Osteocyte (in vitro differentiated cells): ENCODE measurements around the gene ZFYVE9. TPM values are rescaled to one million over a fixed set of nuclear protein-coding genes. Genes with fewer than 3 reads are reported as not detected.
A peak's percentile ranks its signal among the peaks of the same experiment; 100 is the strongest.
"Not testable (repeated sequence)": the region's sequence is repeated elsewhere in the genome, so short reads cannot be mapped to it uniquely, and the experiment has no call there.

Experiments used
- DNase-seq: peaks from one replicate; pipeline ENCODE4 v3.0.0; 2021; ENCODE audit warnings: mixed read lengths; ENCODE audit not compliant: unreplicated experiment; ENCODE audit errors: extremely low spot score
- H3K27ac Mint-ChIP-seq: one replicate; pipeline ENCODE4 v1.8.0; 2021; ENCODE audit warnings: mild to moderate bottlenecking, mixed read lengths; ENCODE audit not compliant: unreplicated experiment
- H3K27me3 Mint-ChIP-seq: one replicate; pipeline ENCODE4 v1.8.0; 2021; ENCODE audit warnings: mixed read lengths; ENCODE audit not compliant: unreplicated experiment
- H3K36me3 Mint-ChIP-seq: one replicate; pipeline ENCODE4 v1.8.0; 2021; ENCODE audit warnings: mixed read lengths; ENCODE audit not compliant: unreplicated experiment
- H3K4me1 Mint-ChIP-seq: one replicate; pipeline ENCODE4 v1.8.0; 2021; ENCODE audit warnings: mixed read lengths; ENCODE audit not compliant: unreplicated experiment
- H3K4me3 Mint-ChIP-seq: one replicate; pipeline ENCODE4 v1.8.0; 2021; ENCODE audit warnings: mild to moderate bottlenecking, moderate library complexity, mixed read lengths; ENCODE audit not compliant: unreplicated experiment
- H3K9me3 Mint-ChIP-seq: one replicate; pipeline ENCODE4 v1.8.0; 2021; ENCODE audit warnings: mixed read lengths; ENCODE audit not compliant: unreplicated experiment
- total RNA-seq: library from RNA; stranded (reverse); gene quantifications from 2 replicates; pipeline ENCODE4 v1.2.1, GENCODE V29; 2021
- TF ChIP-seq, protein P1 (sequence below): fragments of 200-600 bp; sonication (generic); IDR thresholded peaks from 2 replicates; pipeline ENCODE4 v1.5.0; 2021; ENCODE audit warnings: antibody characterized with exemption, mild to moderate bottlenecking, moderate library complexity

The ZFYVE9 gene
- total RNA-seq, 1 donor from 2014 or later = 25.9 TPM

DNA sequence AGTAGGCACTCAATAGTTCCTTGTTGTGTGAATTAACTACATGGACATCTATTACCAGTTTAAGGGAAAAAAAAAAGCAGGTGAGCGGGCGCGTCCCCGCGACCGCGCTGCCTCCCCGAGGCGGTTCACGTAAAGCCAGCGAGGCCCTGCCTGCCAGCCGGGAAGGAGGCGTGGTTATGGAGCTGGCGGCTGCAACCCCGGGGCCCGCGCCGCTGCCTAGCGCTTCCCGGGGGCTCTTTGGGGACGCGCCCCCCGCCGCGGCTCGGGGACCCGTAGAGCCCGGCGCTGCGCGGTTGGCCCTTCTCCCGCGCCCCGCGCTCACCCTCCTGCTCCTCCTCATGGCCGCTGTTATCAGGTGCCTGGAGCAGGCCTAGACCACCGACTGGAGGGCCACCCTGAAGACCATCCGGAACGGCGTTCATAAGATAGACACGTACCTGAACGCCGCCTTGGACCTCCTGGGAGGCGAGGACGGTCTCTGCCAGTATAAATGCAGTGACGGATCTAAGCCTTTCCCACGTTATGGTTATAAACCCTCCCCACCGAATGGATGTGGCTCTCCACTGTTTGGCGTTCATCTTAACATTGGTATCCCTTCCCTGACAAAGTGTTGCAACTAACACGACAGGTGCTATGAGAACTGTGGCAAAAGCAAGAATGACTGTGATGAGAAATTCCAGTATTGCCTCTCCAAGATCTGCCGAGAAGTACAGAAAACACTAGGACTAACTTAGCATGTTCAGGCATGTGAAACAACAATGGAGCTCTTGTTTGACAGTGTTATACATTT, 226.7 kb downstream of the ZFYVE9 start:
- Mint-ChIP-seq H3K9me3 (no peaks in the 10 kb centered on the region), H3K36me3 (peaks cover 4% of the 10 kb centered on the region), H3K27me3 (no peaks in the 10 kb centered on the region), H3K4me3 (peak overlapping the region; percentile 61), H3K27ac (no peak overlapping the region), H3K4me1 (peaks cover 24% of the 10 kb centered on the region)
- DNase-seq = no peak
- TF ChIP-seq, protein P1, sequence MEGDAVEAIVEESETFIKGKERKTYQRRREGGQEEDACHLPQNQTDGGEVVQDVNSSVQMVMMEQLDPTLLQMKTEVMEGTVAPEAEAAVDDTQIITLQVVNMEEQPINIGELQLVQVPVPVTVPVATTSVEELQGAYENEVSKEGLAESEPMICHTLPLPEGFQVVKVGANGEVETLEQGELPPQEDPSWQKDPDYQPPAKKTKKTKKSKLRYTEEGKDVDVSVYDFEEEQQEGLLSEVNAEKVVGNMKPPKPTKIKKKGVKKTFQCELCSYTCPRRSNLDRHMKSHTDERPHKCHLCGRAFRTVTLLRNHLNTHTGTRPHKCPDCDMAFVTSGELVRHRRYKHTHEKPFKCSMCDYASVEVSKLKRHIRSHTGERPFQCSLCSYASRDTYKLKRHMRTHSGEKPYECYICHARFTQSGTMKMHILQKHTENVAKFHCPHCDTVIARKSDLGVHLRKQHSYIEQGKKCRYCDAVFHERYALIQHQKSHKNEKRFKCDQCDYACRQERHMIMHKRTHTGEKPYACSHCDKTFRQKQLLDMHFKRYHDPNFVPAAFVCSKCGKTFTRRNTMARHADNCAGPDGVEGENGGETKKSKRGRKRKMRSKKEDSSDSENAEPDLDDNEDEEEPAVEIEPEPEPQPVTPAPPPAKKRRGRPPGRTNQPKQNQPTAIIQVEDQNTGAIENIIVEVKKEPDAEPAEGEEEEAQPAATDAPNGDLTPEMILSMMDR = no peak

- H3K27me3 Mint-ChIP-seq, H3K4me3 Mint-ChIP-seq, DNase-seq, H3K36me3 Mint-ChIP-seq, H3K9me3 Mint-ChIP-seq, H3K27ac Mint-ChIP-seq: not testable (repeated sequence)
- H3K4me1 Mint-ChIP-seq = peaks cover 14% of the 10 kb centered on the region
Measured at GRCh38 chr1:52369851-52370250, 228.0 kb downstream of the ZFYVE9 start.

DNA sequence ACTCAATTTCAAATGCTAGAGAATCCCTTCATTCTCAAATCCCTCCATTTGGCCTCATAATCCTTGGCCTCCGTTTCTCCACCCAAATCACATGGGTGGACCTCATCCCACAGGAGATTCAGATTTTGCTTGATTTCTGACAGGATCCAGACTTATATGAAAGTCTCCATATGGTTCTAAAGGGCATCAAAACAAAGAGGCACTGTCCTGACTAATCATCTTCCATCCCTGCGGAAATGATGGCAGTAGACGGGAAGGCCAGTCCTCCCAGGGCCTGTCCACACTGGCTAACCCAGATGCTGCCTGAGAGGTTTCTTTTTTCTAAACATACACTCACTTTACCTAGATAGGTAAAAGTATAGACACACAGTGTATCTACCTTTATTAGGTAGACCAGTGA, 243.5 kb downstream of the ZFYVE9 start:
- Mint-ChIP-seq H3K4me1 (no peaks in the 10 kb centered on the region), H3K27me3 (no peaks in the 10 kb centered on the region), H3K4me3 (no peak overlapping the region), H3K36me3 (peaks cover 2% of the 10 kb centered on the region), H3K9me3 (no peaks in the 10 kb centered on the region), H3K27ac (no peak overlapping the region)
- TF ChIP-seq, protein P1 = no peak
- no peak for DNase-seq

GRCh38 chr1:52386458-52386857, 244.6 kb downstream of the ZFYVE9 start:
- Mint-ChIP-seq H3K27me3 (no peaks in the 10 kb centered on the region), H3K36me3 (peaks cover 2% of the 10 kb centered on the region), H3K4me3 (no peak overlapping the region), H3K9me3 (no peaks in the 10 kb centered on the region), H3K27ac (no peak overlapping the region), H3K4me1 (no peaks in the 10 kb centered on the region)
- TF ChIP-seq, protein P1 = no peak
- no peak for DNase-seq

- TF ChIP-seq, protein P1 = no peak
Measured at GRCh38 chr1:52393174-52393573, 251.3 kb downstream of the ZFYVE9 start.

More at GRCh38 chr1:52393174-52393573, 251.3 kb downstream of the ZFYVE9 start:
- no peaks in the 10 kb centered on the region for H3K9me3 Mint-ChIP-seq
- no peaks in the 10 kb centered on the region for H3K4me1 Mint-ChIP-seq
- H3K4me3 Mint-ChIP-seq = no peak overlapping the region
- no peaks in the 10 kb centered on the region for H3K27me3 Mint-ChIP-seq
- H3K36me3 Mint-ChIP-seq = peaks cover 5% of the 10 kb centered on the region
- no peak overlapping the region for H3K27ac Mint-ChIP-seq
- DNase-seq = no peak

Other genes starting within 250 kb of the ZFYVE9 start
- 8.2 and 8.3 TPM in 2 replicates for gene RAB3B, start 151.4 kb upstream of the ZFYVE9 start, total RNA-seq
- gene KTI12, start 108.3 kb upstream of the ZFYVE9 start, total RNA-seq = 9.5 and 9.9 TPM in 2 replicates
- gene TXNDC12, start 86.9 kb upstream of the ZFYVE9 start, total RNA-seq = 46.6 and 49.8 TPM in 2 replicates
- 61.0 and 65.1 TPM in 2 replicates for gene BTF3L4, start 85.8 kb upstream of the ZFYVE9 start, total RNA-seq
- 40.4 and 44.0 TPM in 2 replicates for gene CC2D1B, start 224.1 kb downstream of the ZFYVE9 start, total RNA-seq